ENCODE data around the gene ABCC1. TPM values are rescaled to one million over a fixed set of nuclear protein-coding genes. Genes with fewer than 3 reads are reported as not detected.
A peak's percentile ranks its signal among the peaks of the same experiment; 100 is the strongest.
"Not testable (repeated sequence)": the region's sequence is repeated elsewhere in the genome, so short reads cannot be mapped to it uniquely, and the experiment has no call there.

ABCC1 gene
- total RNA-seq, 4 donors from 2014 or later = 17.3 to 105 (median 28.3) TPM

DNA sequence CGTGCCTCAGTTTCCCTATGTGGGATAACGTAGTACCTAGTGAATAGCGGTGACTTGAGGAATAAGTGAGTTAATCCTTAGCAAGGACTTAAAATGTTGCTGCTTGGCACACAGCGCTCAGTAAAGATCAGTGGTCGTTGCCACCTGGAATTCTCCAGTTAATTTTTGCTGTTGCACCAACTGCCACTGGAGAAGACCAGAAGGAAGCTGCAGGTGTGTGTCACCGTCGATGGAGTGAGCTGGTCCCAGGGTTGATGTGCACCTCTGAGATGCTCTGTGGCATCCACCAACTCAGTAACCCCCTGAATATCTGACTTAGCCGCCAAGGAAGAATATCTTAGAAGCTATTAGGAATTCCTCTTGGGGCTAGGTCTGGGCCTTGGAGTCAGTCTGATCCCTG lies 4.1 kb downstream of the ABCC1 start:
- DNase-seq = no peak
- H3K9me3 ChIP-seq = no peaks in the 10 kb centered on the region
- H3K27me3 ChIP-seq = no peaks in the 10 kb centered on the region
- H3K36me3 ChIP-seq = no peaks in the 10 kb centered on the region
- H3K27ac ChIP-seq = peak overlapping the region in 1 of 4 donors; percentile 95
- no peak for TF ChIP-seq POLR2A (IDR thresholded peaks at IDR 0.05)
- TF ChIP-seq, protein P1, sequence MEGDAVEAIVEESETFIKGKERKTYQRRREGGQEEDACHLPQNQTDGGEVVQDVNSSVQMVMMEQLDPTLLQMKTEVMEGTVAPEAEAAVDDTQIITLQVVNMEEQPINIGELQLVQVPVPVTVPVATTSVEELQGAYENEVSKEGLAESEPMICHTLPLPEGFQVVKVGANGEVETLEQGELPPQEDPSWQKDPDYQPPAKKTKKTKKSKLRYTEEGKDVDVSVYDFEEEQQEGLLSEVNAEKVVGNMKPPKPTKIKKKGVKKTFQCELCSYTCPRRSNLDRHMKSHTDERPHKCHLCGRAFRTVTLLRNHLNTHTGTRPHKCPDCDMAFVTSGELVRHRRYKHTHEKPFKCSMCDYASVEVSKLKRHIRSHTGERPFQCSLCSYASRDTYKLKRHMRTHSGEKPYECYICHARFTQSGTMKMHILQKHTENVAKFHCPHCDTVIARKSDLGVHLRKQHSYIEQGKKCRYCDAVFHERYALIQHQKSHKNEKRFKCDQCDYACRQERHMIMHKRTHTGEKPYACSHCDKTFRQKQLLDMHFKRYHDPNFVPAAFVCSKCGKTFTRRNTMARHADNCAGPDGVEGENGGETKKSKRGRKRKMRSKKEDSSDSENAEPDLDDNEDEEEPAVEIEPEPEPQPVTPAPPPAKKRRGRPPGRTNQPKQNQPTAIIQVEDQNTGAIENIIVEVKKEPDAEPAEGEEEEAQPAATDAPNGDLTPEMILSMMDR (IDR thresholded peaks at IDR 0.05) = no peak
- no peak overlapping the region for H3K4me3 ChIP-seq
- peaks cover 0 to 25% (median 12%) of the 10 kb centered on the region in 4 donors for H3K4me1 ChIP-seq

DNA sequence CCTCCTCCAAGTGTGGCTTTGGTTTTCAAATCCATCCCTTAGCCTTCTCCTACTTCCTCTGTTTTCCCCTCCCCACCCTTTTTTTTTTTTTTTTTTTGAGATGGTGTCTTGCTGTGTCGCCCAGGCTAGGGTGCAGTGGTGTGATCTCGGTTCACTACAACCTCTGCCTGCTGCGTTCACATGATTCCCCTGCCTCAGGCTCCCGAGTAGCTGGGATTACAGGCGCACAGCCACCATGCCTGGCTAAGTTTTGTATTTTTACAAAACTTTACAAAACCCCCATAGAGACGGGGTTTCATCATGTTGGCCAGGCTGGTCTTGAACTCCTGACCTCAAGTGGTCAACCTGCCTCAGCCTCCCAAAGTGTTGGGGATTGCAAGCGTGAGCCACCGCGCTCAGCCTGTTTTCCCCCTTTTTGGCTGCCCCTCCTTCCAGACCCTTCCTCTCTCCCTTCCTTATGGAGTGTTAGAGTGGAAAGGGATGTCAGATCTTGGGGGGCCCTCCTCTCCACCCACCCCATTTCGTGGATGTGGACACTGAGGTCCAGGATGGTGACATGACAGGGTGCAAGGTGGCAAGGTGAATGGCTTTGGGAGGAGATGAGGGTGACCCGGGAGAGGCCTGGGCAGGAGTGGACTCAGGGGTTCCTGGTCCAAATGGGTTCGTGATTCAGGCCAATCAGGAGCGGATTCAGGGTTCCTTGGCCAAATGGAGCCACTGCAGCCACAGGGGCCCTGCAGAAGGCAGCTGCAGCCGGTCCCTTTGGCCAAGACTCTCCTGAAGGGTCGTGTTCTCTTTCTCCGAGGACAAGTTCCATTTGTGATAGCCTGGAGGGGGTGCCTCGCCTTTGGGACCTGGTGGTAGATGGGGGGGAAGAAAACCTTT lies 4.8 kb downstream of the ABCC1 start:
- H3K27me3 ChIP-seq = no peaks in the 10 kb centered on the region
- no peak for DNase-seq
- no peak for TF ChIP-seq POLR2A (IDR thresholded peaks at IDR 0.05)
- TF ChIP-seq, protein P1 (IDR thresholded peaks at IDR 0.05) = no peak
- no peaks in the 10 kb centered on the region for H3K9me3 ChIP-seq
- no peak overlapping the region for H3K4me3 ChIP-seq
- no peaks in the 10 kb centered on the region for H3K36me3 ChIP-seq
- peaks cover 0 to 25% (median 12%) of the 10 kb centered on the region in 4 donors for H3K4me1 ChIP-seq
- no peak overlapping the region for H3K27ac ChIP-seq

DNA sequence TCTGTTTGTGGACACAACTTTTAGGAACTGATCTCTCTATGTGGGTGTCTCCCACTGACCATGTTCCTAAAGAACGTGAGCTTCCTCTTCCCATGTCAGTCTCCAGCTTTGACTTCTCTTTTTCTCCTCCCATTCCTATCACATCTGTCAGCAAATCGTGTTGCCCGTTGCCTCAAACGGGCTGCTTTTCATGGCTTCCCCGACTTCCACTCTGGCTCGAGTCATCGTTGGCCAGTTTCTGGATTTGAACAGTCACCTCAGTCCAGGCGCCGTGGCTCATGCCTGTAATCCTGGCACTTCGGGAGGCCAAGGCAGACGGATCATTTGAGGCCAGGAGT lies 5.4 kb downstream of the ABCC1 start:
- no peak for TF ChIP-seq POLR2A (IDR thresholded peaks at IDR 0.05)
- TF ChIP-seq, protein P1 (IDR thresholded peaks at IDR 0.05) = no peak
- no peak for DNase-seq
- no peak overlapping the region for H3K27ac ChIP-seq
- no peaks in the 10 kb centered on the region for H3K27me3 ChIP-seq
- H3K4me1 ChIP-seq = peaks cover 0 to 25% (median 12%) of the 10 kb centered on the region in 4 donors
- no peaks in the 10 kb centered on the region for H3K36me3 ChIP-seq
- H3K4me3 ChIP-seq = no peak overlapping the region
- H3K9me3 ChIP-seq = no peaks in the 10 kb centered on the region

DNA sequence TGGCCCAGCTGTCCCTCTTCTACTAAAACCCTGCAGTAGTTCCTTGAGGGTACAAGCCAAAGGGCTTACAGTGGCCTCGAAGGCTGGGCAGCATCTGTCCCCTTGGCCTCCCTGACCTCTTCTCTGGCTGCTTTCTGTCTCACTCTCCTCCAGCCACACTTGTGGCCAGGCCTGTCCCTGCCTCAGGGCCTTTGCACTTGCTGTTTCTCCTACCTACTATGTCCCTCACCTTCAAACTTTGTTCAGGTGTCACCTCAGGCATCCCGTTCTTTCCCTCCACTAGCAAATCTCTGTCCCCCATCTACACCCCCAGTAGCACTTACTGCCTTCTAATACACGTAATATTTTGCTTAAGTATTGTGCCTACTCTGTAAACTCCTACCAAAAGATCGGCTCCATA lies 6.0 kb downstream of the ABCC1 start:
- no peak overlapping the region for H3K4me3 ChIP-seq
- no peak for DNase-seq
- no peak overlapping the region for H3K27ac ChIP-seq
- H3K4me1 ChIP-seq = peaks cover 0 to 25% (median 12%) of the 10 kb centered on the region in 4 donors
- H3K9me3 ChIP-seq = no peaks in the 10 kb centered on the region
- no peaks in the 10 kb centered on the region for H3K36me3 ChIP-seq
- no peak for TF ChIP-seq POLR2A (IDR thresholded peaks at IDR 0.05)
- TF ChIP-seq, protein P1 (IDR thresholded peaks at IDR 0.05) = no peak
- no peaks in the 10 kb centered on the region for H3K27me3 ChIP-seq

DNA sequence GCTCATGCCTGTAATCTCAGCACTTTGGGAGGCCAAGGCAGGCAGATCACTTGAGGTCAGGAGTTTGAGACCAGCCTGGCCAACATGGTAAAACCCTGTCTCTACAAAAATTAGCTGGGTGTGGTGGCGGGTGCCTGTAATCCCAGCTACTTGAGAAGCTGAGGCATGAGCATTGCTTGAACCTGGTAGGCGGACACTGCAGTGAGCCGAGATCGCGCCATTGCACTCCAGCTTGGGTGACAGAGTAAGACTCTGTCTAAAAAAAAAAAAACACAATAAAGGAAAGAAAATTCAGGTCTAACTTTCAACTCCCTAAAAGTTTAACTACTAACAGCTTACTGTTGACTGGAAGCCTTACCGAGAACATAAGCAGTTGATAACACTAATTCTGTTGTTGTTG lies 6.7 kb downstream of the ABCC1 start:
- not testable (repeated sequence) for DNase-seq, H3K27me3 ChIP-seq, H3K4me3 ChIP-seq

DNA sequence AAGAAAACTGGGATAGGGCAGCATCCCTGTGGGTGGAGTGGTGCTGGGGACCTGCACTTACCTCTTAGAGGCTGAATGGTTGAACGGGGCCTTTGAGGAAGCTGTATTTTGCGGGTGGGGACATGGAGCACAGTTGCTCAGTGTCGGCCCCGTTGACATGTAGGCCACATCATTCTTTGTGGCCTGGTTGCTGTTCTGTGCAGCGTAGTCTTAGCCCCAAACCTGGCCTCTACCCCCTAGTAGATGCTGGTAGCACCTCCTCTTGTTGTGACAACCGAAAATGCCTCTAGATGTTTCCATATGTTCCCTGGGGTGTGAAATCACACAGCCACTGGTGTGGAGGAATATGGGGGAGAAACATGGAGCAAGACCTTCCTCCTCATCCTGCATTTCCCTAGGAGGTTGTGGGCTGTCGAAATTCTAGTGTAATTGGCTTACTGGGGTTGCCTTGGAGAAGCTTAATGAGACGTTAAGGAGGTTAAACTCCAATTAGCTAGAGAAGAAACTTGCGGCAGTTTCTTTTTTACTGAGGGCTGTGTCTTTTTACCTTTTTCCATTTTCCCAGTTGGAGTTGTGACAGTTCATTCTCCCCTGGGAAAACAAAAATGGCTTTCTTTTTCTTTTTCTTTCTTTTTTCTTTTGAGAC lies 9.4 kb downstream of the ABCC1 start:
- no peaks in the 10 kb centered on the region for H3K27me3 ChIP-seq
- TF ChIP-seq, protein P1 (IDR thresholded peaks at IDR 0.05) = no peak
- TF ChIP-seq POLR2A (IDR thresholded peaks at IDR 0.05) = no peak
- no peak for DNase-seq
- H3K27ac ChIP-seq = peak overlapping the region in 1 of 4 donors; percentile 17
- H3K36me3 ChIP-seq = no peaks in the 10 kb centered on the region
- H3K4me1 ChIP-seq = peaks cover 0 to 10% (median 2%) of the 10 kb centered on the region in 4 donors
- no peak overlapping the region for H3K4me3 ChIP-seq
- H3K9me3 ChIP-seq = no peaks in the 10 kb centered on the region

More for the DNA sequence above, 6.7 kb downstream of the ABCC1 start:
- H3K9me3 ChIP-seq, H3K27ac ChIP-seq, H3K36me3 ChIP-seq: not testable (repeated sequence)
- H3K4me1 ChIP-seq = peaks cover 0 to 21% (median 9%) of the 10 kb centered on the region in 4 donors

Measured in Peyer's patch (tissue), 4 donors.